Ovary (tissue), 3 donors: ENCODE results near the gene ZRANB2.

Experiments
- CTCF ChIP-seq, 3 donors: fragments of 450-650 bp in 2 of 3; fragments of 200-600 bp in 1 of 3; IDR thresholded peaks; one replicate each; pipeline versions ENCODE4 v1.5.1 to v1.8.0; 2016 to 2022; ENCODE audit warnings: antibody characterized with exemption in 3 of 3, mild to moderate bottlenecking in 1 of 3
- EP300 ChIP-seq: sonication (generic); formaldehyde crosslinking; IDR thresholded peaks from one replicate; pipeline ENCODE4 v1.6.1; 2017; ENCODE audit warnings: antibody characterized with exemption
- POLR2A ChIP-seq: fragments of 450-650 bp; IDR thresholded peaks from one replicate; pipeline ENCODE4 v1.6.1; 2017; ENCODE audit warnings: antibody characterized with exemption, mild to moderate bottlenecking, moderate library complexity
- donor health status: DM: no; HTN: no; CAD: no.

- TF ChIP-seq CTCF (IDR thresholded peaks at IDR 0.05) (no peak), POLR2A (no peak), EP300 (no peak)
These were observed 49.4 kb downstream of the ZRANB2 start for GRCh38 chr1:71031426-71031825.
